ENCODE results near the gene FAN1. TPM values are rescaled to one million over a fixed set of nuclear protein-coding genes. Genes with fewer than 3 reads are reported as not detected.

The FAN1 gene
- total RNA-seq, 2 donors from 2014 or later, result 25.0 to 26.0 TPM

DNA sequence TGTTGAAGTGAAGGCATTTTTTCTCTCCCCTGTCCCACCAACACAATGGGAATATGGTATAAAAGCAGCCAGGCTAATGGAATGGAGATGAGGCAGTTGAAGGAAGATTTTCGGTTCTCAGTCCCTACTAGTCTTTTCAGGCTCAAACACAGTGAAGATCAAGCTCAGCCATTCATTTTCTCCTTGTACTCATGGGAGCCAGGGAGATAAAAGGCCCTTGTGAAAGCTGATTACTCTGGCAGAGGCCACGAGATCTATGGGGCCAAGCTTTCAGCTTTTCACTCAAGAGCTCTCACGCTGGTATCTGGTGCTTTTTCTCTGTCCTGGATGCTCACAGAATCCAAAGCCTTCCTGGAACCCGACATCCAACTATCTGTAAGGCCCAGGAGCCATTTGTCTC lies 14.5 kb upstream of the FAN1 start:
- H3K36me3 ChIP-seq, result no peaks in the 10 kb centered on the region
- DNase-seq (ENCODE audit: low spot score), result no peak
- no peaks in the 10 kb centered on the region for H3K9me3 ChIP-seq
- WGBS, result 79% methylated on average over 4 of the region's 4 CpGs
- no peaks in the 10 kb centered on the region for H3K4me1 ChIP-seq (replicated peaks)
- intact Hi-C loops (cut with DNase I), result no loop called here
- H3K4me3 ChIP-seq, result no peak overlapping the region
- TF ChIP-seq POLR2AphosphoS5 (IDR thresholded peaks at IDR 0.05) (no peak), POLR2A (IDR thresholded peaks at IDR 0.05) (no peak)
- TF ChIP-seq, protein P1, sequence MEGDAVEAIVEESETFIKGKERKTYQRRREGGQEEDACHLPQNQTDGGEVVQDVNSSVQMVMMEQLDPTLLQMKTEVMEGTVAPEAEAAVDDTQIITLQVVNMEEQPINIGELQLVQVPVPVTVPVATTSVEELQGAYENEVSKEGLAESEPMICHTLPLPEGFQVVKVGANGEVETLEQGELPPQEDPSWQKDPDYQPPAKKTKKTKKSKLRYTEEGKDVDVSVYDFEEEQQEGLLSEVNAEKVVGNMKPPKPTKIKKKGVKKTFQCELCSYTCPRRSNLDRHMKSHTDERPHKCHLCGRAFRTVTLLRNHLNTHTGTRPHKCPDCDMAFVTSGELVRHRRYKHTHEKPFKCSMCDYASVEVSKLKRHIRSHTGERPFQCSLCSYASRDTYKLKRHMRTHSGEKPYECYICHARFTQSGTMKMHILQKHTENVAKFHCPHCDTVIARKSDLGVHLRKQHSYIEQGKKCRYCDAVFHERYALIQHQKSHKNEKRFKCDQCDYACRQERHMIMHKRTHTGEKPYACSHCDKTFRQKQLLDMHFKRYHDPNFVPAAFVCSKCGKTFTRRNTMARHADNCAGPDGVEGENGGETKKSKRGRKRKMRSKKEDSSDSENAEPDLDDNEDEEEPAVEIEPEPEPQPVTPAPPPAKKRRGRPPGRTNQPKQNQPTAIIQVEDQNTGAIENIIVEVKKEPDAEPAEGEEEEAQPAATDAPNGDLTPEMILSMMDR (IDR thresholded peaks at IDR 0.05), result no peak
- no peak overlapping the region for H3K27ac ChIP-seq
- H3K27me3 ChIP-seq (replicated peaks; ENCODE audit: insufficient read depth), result no peaks in the 10 kb centered on the region

DNA sequence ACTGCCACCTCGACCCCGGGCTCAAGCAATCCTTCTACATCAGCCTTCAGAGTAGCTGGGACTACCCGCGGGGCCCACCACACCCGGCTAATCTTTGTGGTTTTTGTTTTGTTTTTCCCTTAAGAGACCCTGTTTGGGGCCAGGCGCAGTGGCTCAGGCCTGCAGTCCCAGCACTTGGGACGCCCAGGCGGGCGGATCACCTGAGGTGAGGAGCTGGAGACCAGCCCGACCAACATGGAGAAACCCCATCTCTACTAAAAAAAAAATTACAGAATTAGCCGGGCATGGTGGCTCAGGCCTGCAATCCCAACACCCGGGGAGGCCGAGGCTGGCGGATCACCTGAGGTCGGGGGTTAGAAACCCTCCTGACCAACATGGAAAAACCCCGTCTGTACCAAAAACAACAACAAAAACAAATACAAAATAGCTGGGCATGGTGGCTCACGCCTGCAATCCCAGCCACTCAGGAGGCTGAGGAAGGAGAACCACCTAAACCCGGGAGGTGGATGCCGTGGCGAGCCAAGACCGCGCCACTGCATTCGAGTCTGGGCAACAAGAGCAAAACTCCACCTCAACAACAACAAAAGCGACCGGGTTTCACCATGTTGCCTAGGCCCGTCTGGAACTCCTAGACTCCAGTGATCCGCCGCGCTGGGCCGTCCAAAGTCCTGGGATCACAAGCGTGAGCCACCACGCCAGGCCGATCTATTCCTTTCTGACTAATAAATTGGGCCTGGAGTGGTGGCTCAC lies 8.1 kb upstream of the FAN1 start:
- intact Hi-C loops (cut with DNase I), result no loop called here
- H3K27ac ChIP-seq, result no peak overlapping the region
- H3K27me3 ChIP-seq (replicated peaks; ENCODE audit: insufficient read depth), result no peaks in the 10 kb centered on the region
- no peaks in the 10 kb centered on the region for H3K4me1 ChIP-seq (replicated peaks)
- no peaks in the 10 kb centered on the region for H3K9me3 ChIP-seq
- TF ChIP-seq POLR2A (IDR thresholded peaks at IDR 0.05), result no peak
- TF ChIP-seq POLR2AphosphoS5 (IDR thresholded peaks at IDR 0.05), result no peak
- TF ChIP-seq, protein P1 (IDR thresholded peaks at IDR 0.05), result no peak
- H3K4me3 ChIP-seq, result no peak overlapping the region
- H3K36me3 ChIP-seq, result no peaks in the 10 kb centered on the region
- 92% methylated on average over 33 of the region's 33 CpGs for WGBS
- no peak for DNase-seq (ENCODE audit: low spot score)

DNA sequence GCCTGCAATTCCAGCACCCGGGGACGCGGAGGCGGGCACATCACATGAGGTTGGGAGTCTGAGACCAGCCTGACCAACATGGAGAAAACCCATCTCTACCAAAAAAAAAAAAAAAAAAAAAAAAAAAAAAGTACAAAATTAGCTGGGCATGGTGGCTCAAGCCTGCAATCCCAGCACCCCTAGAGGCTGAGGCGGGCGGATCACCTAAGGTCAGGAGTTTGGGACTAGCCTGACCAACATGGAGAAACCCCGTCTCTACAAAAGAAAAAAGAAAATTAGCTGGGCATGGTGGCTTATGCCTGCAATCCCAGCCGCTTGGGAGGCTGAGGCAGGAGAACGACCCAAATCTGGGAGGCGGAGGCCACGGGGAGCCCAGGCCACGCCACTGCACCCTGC lies 7.5 kb upstream of the FAN1 start:
- Histone ChIP-seq H3K36me3 (no peaks in the 10 kb centered on the region), H3K9me3 (no peaks in the 10 kb centered on the region), H3K27me3 (replicated peaks; ENCODE audit: insufficient read depth) (no peaks in the 10 kb centered on the region), H3K4me1 (replicated peaks) (no peaks in the 10 kb centered on the region), H3K4me3 (no peak overlapping the region), H3K27ac (no peak overlapping the region)
- intact Hi-C loops (cut with DNase I), result no loop called here
- TF ChIP-seq POLR2A (IDR thresholded peaks at IDR 0.05), result no peak
- TF ChIP-seq, protein P1 (IDR thresholded peaks at IDR 0.05), result no peak
- TF ChIP-seq POLR2AphosphoS5 (IDR thresholded peaks at IDR 0.05), result no peak
- 88% methylated on average over 12 of the region's 12 CpGs for WGBS
- no peak for DNase-seq (ENCODE audit: low spot score)

DNA sequence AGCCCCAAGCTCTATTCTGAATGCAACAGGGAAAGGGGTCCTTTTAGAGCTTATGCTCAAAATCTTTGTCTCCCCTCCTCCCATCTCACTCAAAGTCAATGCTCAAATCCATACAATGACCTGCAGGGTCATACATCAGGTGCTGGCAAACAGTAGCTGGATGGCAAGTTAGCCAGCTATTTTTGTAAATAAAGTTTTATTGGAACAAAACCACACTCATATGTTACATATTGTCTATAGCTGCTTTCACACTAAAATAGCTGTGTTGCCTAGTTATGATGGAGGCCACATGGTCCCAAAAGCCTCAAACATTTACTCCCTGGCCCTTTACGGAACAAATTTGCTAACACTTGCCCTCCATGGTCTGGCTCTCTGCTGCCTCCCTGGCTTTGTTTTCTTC lies 1.8 kb upstream of the FAN1 start:
- 96% methylated on average over 1 of the region's 1 CpG for WGBS
- H3K27me3 ChIP-seq (replicated peaks; ENCODE audit: insufficient read depth), result no peaks in the 10 kb centered on the region
- no peaks in the 10 kb centered on the region for H3K9me3 ChIP-seq
- H3K4me3 ChIP-seq, result no peak overlapping the region
- H3K4me1 ChIP-seq (replicated peaks), result no peaks in the 10 kb centered on the region
- H3K36me3 ChIP-seq, result no peaks in the 10 kb centered on the region
- intact Hi-C loops (cut with DNase I), result loop anchor here (10.0 kb wide), 2 partner anchors 223 to 423 kb away; partner anchors contain the start of gene KLF13
- TF ChIP-seq POLR2AphosphoS5 (IDR thresholded peaks at IDR 0.05), result no peak
- TF ChIP-seq, protein P1 (IDR thresholded peaks at IDR 0.05), result no peak
- no peak for TF ChIP-seq POLR2A (IDR thresholded peaks at IDR 0.05)
- no peak overlapping the region for H3K27ac ChIP-seq
- no peak for DNase-seq (ENCODE audit: low spot score)

DNA sequence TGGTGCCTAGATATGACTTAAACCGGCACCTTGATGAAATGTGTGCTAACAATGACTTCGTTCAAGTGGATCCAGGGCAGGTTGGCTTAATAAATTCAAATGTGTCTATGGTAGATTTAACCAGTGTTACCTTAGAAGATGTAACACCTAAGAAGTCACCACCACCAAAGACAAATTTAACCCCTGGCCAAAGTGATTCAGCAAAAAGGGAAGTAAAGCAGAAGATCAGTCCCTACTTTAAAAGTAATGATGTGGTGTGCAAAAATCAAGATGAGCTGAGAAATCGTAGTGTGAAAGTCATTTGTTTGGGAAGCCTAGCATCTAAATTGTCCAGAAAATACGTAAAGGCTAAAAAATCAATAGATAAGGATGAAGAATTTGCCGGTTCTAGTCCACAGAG lies 1.1 kb downstream of the FAN1 start:
- Histone ChIP-seq H3K27me3 (replicated peaks; ENCODE audit: insufficient read depth) (no peaks in the 10 kb centered on the region), H3K4me1 (replicated peaks) (no peaks in the 10 kb centered on the region), H3K36me3 (no peaks in the 10 kb centered on the region), H3K27ac (peak overlapping the region; percentile 81 to 82), H3K4me3 (no peak overlapping the region), H3K9me3 (no peaks in the 10 kb centered on the region)
- no peak for TF ChIP-seq POLR2AphosphoS5 (IDR thresholded peaks at IDR 0.05)
- TF ChIP-seq, protein P1 (IDR thresholded peaks at IDR 0.05), result no peak
- TF ChIP-seq POLR2A (IDR thresholded peaks at IDR 0.05), result no peak
- 84% methylated on average over 5 of the region's 5 CpGs for WGBS
- intact Hi-C loops (cut with DNase I), result loop anchor here (10.0 kb wide), 2 partner anchors 220 to 420 kb away; partner anchors contain the start of gene KLF13
- no peak for DNase-seq (ENCODE audit: low spot score)
